HepG2 (cell line): ENCODE results near the gene RAI14. TPM values are rescaled to one million over a fixed set of nuclear protein-coding genes. Genes with fewer than 3 reads are reported as not detected.

Source experiments
- ARID5B ChIP-seq: IDR thresholded peaks from 2 replicates; pipeline ENCODE4 v1.4.0; 2020; ENCODE audit warnings: mild to moderate bottlenecking, missing genetic modification reagents
- ASH2L ChIP-seq: fragments of 300-600, 200-600 bp; sonication (generic); IDR thresholded peaks from 2 replicates; pipeline ENCODE4 v1.7.0; 2017; ENCODE audit warnings: low read depth, mild to moderate bottlenecking, moderate library complexity, mixed read lengths, low read length; ENCODE audit not compliant: insufficient read length
- GATA4 ChIP-seq: sonication (generic); IDR thresholded peaks from 2 replicates; pipeline ENCODE4 v1.6.1; 2016; ENCODE audit warnings: antibody characterized with exemption, low read depth, borderline replicate concordance
- HCFC1 ChIP-seq: fragments of 150-350 bp; IDR thresholded peaks from 2 replicates; pipeline ENCODE4 v1.6.1; 2014; ENCODE audit warnings: low read depth, low read length
- HNRNPL ChIP-seq: fragments of 200-400 bp; formaldehyde crosslinking; IDR thresholded peaks from 2 replicates; pipeline ENCODE4 v1.6.1; 2017; ENCODE audit warnings: mild to moderate bottlenecking, low read depth, low read length
- KLF11 ChIP-seq: IDR thresholded peaks from 2 replicates; pipeline ENCODE4 v1.6.1; 2016; ENCODE audit warnings: missing compliant biosample characterization
- MAFF ChIP-seq: IDR thresholded peaks from 2 replicates; pipeline ENCODE4 v1.6.1; 2011; ENCODE audit warnings: low read depth, low read length, improper control_type of control experiment
- MAFG ChIP-seq: sonication (generic); formaldehyde crosslinking; IDR thresholded peaks from 2 replicates; pipeline ENCODE4 v1.5.1; 2020; ENCODE audit warnings: mild to moderate bottlenecking, missing genetic modification reagents
- MIER2 ChIP-seq: IDR thresholded peaks from 2 replicates; pipeline ENCODE4 v1.6.1; 2016; ENCODE audit warnings: missing biosample characterization, missing genetic modification reagents
- PAXIP1 ChIP-seq: sonication (generic); formaldehyde crosslinking; conservative IDR thresholded peaks from 2 replicates; pipeline ENCODE4 v1.4.0; 2020; ENCODE audit warnings: mild to moderate bottlenecking, missing genetic modification reagents, moderate library complexity
- SKI ChIP-seq: fragments of 450-650 bp; IDR thresholded peaks from one replicate; pipeline ENCODE4 v1.6.1; 2018; ENCODE audit warnings: mild to moderate bottlenecking; ENCODE audit not compliant: partially characterized antibody
- SMARCE1 ChIP-seq: fragments of 450-650 bp; IDR thresholded peaks from 2 replicates; pipeline ENCODE4 v1.6.1; 2017; ENCODE audit warnings: borderline replicate concordance
- SRSF9 ChIP-seq: fragments of 200-400 bp; formaldehyde crosslinking; IDR thresholded peaks from 2 replicates; pipeline ENCODE4 v1.6.1; 2018; ENCODE audit warnings: borderline replicate concordance, mild to moderate bottlenecking, low read depth, low read length; ENCODE audit not compliant: insufficient read depth, poor library complexity, severe bottlenecking
- ZNF256 ChIP-seq: sonication (generic); formaldehyde crosslinking; conservative IDR thresholded peaks from 2 replicates; pipeline ENCODE4 v1.4.0; 2020; ENCODE audit warnings: missing genetic modification reagents
- ZNF614 ChIP-seq: IDR thresholded peaks from 2 replicates; pipeline ENCODE4 v1.6.1; 2018; ENCODE audit warnings: missing biosample characterization, missing genetic modification reagents, inconsistent platforms, borderline replicate concordance
- ZNF713 ChIP-seq: sonication (generic); formaldehyde crosslinking; IDR thresholded peaks from 2 replicates; pipeline ENCODE4 v1.4.0; 2020; ENCODE audit warnings: mild to moderate bottlenecking, missing genetic modification reagents
- ZNF747 ChIP-seq: sonication (generic); formaldehyde crosslinking; IDR thresholded peaks from 2 replicates; pipeline ENCODE4 v1.8.1; 2023; ENCODE audit warnings: missing genetic modification reagents, mild to moderate bottlenecking, borderline replicate concordance
- ZNF784 ChIP-seq: sonication (generic); formaldehyde crosslinking; IDR thresholded peaks from 2 replicates; pipeline ENCODE4 v1.5.1; 2020; ENCODE audit warnings: missing genetic modification reagents, mild to moderate bottlenecking, borderline replicate concordance
- ZNF788 ChIP-seq: sonication (generic); formaldehyde crosslinking; IDR thresholded peaks from 2 replicates; pipeline ENCODE4 v1.5.0; 2020; ENCODE audit warnings: mild to moderate bottlenecking, missing genetic modification reagents, borderline replicate concordance
- ZNF816 ChIP-seq: sonication (generic); formaldehyde crosslinking; IDR thresholded peaks from 2 replicates; pipeline ENCODE4 v1.8.0; 2022; ENCODE audit warnings: missing genetic modification reagents, mild to moderate bottlenecking, borderline replicate concordance
- polyA plus RNA-seq, 8 experiments: library from polyadenylated mRNA; depleted of rRNA in 3 of 8; stranded (reverse) in 7 of 8; unstranded in 1 of 8; fragments of >200 nt; fragmentation: Illumina TruSeq in 4 of 8; extraction: Trizol in 4 of 8; gene quantifications; 2 replicates each; pipeline versions ENCODE4 v1.2.1 to v1.2.3, GENCODE V29; 2011 to 2016; ENCODE audit warnings: low read depth in 4 of 8, missing spikeins in 1 of 8, mixed read lengths in 1 of 8; ENCODE audit not compliant: insufficient read depth in 1 of 8
- total RNA-seq, 5 experiments: library from RNA; depleted of rRNA; stranded (reverse); fragments of >200 nt; fragmentation: Illumina TruSeq; extraction: Trizol; gene quantifications; 2 replicates each; pipeline ENCODE4 v1.2.3, GENCODE V29; 2016; ENCODE audit warnings: low read depth in 1 of 5
- TF ChIP-seq, protein P1 (sequence below): sonication (generic); formaldehyde crosslinking; IDR thresholded peaks from 2 replicates; pipeline ENCODE4 v1.4.0; 2020; ENCODE audit warnings: missing genetic modification reagents
- TF ChIP-seq, protein P2 (sequence below): sonication (generic); formaldehyde crosslinking; IDR thresholded peaks from 2 replicates; pipeline ENCODE4 v1.8.0; 2022; ENCODE audit warnings: missing genetic modification reagents, low read depth, mild to moderate bottlenecking, borderline replicate concordance

The RAI14 gene
- total and polyA plus RNA-seq, 2 of the 13 experiments (the other 11 are each of a cell fraction or from before 2014, with no cell fraction given) = 12.6 to 18.2 TPM

DNA sequence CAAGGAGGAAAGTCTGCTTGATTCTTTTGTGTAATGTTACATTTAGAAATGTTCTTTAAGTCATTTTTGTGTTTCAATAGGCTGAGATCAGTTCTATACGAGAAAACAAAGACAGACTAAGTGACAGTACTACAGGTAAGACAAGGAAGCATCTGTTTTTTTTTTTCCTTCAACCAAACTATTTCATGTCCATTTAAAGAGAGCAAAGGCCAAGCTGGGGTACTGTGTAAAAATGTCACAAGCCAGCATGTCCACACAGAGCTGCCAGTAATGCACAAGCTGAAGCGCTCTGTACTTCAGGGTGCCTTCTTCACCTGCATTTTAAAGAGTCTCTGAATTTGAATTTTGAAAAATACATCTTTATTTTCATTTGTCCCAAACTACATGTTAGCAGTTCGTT is 162.6 kb downstream of the RAI14 start (continued):
- TF ChIP-seq MAFG (CRISPR knock-in tag) (no peak), SMARCE1 (no peak), ZNF614 (CRISPR knock-in tag) (no peak), ZNF256 (CRISPR knock-in tag) (no peak), ZNF788 (CRISPR knock-in tag) (no peak), SKI (no peak), ZNF816 (CRISPR knock-in tag) (no peak), ZNF747 (CRISPR knock-in tag) (no peak), HCFC1 (no peak), PAXIP1 (0 out of 2 replicates have a peak, but pooled peaks have one; percentile 18), GATA4 (no peak), SRSF9 (no peak), MAFF (no peak), HNRNPL (no peak), ZNF784 (CRISPR knock-in tag) (no peak), MIER2 (CRISPR knock-in tag) (no peak), ASH2L (no peak), ARID5B (0 out of 2 replicates have a peak, but pooled peaks have one; percentile 9), ZNF713 (CRISPR knock-in tag) (no peak), KLF11 (CRISPR knock-in tag) (no peak)
- TF ChIP-seq, protein P1, sequence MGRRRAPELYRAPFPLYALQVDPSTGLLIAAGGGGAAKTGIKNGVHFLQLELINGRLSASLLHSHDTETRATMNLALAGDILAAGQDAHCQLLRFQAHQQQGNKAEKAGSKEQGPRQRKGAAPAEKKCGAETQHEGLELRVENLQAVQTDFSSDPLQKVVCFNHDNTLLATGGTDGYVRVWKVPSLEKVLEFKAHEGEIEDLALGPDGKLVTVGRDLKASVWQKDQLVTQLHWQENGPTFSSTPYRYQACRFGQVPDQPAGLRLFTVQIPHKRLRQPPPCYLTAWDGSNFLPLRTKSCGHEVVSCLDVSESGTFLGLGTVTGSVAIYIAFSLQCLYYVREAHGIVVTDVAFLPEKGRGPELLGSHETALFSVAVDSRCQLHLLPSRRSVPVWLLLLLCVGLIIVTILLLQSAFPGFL (CRISPR knock-in tag) = no peak
- TF ChIP-seq, protein P2, sequence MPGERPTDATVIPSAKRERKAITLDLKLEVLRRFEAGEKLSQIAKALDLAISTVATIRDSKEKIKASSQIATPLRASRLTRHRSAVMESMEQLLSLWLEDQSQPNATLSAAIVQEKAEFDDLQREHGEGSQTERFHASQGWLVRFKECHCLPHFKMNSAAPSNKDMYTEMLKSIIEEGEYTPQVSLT = no peak
